Keratinocyte (primary cell): ENCODE data around the gene AK9. TPM values are rescaled to one million over a fixed set of nuclear protein-coding genes. Genes with fewer than 3 reads are reported as not detected.

Experiments
- DNase-seq: peaks from one replicate; pipeline ENCODE4 v3.0.0-alpha.2; 2011; ENCODE audit warnings: low read depth, missing footprints, low spot score
- FAIRE-seq: peaks from 2 replicates; lab custom pipeline; 2011; peaks lifted over from hg19 to GRCh38; lab: Jason Lieb, UNC
- H2AFZ ChIP-seq: 2 replicates; pipeline ENCODE4 v1.6.0; 2012; ENCODE audit warnings: low read length, control low read depth, inconsistent platforms; ENCODE audit not compliant: control insufficient read depth
- H3K27ac ChIP-seq: 2 replicates; pipeline ENCODE4 v1.5.1; 2011; ENCODE audit warnings: low read length; ENCODE audit not compliant: control insufficient read depth, insufficient read depth
- H3K27me3 ChIP-seq: 3 replicates; pipeline ENCODE4 v1.6.0; 2011; ENCODE audit warnings: low read length; ENCODE audit not compliant: control insufficient read depth, insufficient read depth; ENCODE audit errors: extremely low read depth
- H3K36me3 ChIP-seq, 2 experiments: 2 replicates in 1 of 2; 3 replicates in 1 of 2; pipeline ENCODE4 v1.5.1; 2011; ENCODE audit warnings: low read length in 2 of 2, mild to moderate bottlenecking in 1 of 2; ENCODE audit not compliant: control insufficient read depth in 2 of 2, insufficient read depth in 2 of 2; ENCODE audit errors: extremely low read depth in 1 of 2
- H3K4me1 ChIP-seq: 3 replicates; pipeline ENCODE4 v1.5.1; 2011; ENCODE audit warnings: low read length; ENCODE audit not compliant: control insufficient read depth, insufficient read depth; ENCODE audit errors: extremely low read depth
- H3K4me2 ChIP-seq: 3 replicates; pipeline ENCODE4 v1.6.0; 2011; ENCODE audit warnings: low read depth, low read length; ENCODE audit not compliant: control insufficient read depth, insufficient read depth; ENCODE audit errors: extremely low read depth
- H3K4me3 ChIP-seq, 3 experiments: fragments of 200-600 bp in 1 of 3; sonication (generic) in 1 of 3; 2 replicates in 2 of 3; 3 replicates in 1 of 3; pipeline ENCODE4 v1.5.1; 2011 to 2016; ENCODE audit warnings: low read length in 3 of 3, mild to moderate bottlenecking in 3 of 3, control low read depth in 2 of 3, inconsistent platforms in 1 of 3, low read depth in 1 of 3, mixed read lengths in 1 of 3, mixed run types in 1 of 3, moderate library complexity in 1 of 3; ENCODE audit not compliant: control insufficient read depth in 2 of 3, insufficient read depth in 2 of 3; ENCODE audit errors: extremely low read depth in 1 of 3
- H3K79me2 ChIP-seq: 2 replicates; pipeline ENCODE4 v1.6.0; 2012; ENCODE audit warnings: low read length; ENCODE audit not compliant: control insufficient read depth, insufficient read depth
- H3K9ac ChIP-seq: 3 replicates; pipeline ENCODE4 v1.6.0; 2011; ENCODE audit warnings: low read length; ENCODE audit not compliant: control insufficient read depth, insufficient read depth; ENCODE audit errors: extremely low read depth
- H3K9me1 ChIP-seq: 3 replicates; pipeline ENCODE4 v1.6.0; 2011; ENCODE audit warnings: low read length; ENCODE audit not compliant: control insufficient read depth, insufficient read depth; ENCODE audit errors: extremely low read depth
- H3K9me3 ChIP-seq: 2 replicates; pipeline ENCODE4 v1.5.1; 2012; ENCODE audit warnings: low read depth, low read length; ENCODE audit not compliant: control insufficient read depth
- H4K20me1 ChIP-seq: 3 replicates; pipeline ENCODE4 v1.6.0; 2011; ENCODE audit warnings: low read length; ENCODE audit not compliant: control insufficient read depth, insufficient read depth; ENCODE audit errors: extremely low read depth
- CTCF ChIP-seq, 3 experiments: IDR thresholded peaks in 1 of 3; conservative IDR thresholded peaks in 1 of 3; optimal IDR thresholded peaks in 1 of 3; 2 replicates in 2 of 3; 3 replicates in 1 of 3; pipeline versions ENCODE3 to v1.5.1; 2011; ENCODE audit warnings: low read length in 3 of 3, mild to moderate bottlenecking in 3 of 3, moderate library complexity in 2 of 3, control low read depth in 1 of 3, inconsistent platforms in 1 of 3; ENCODE audit not compliant: insufficient read depth in 2 of 3; ENCODE audit errors: extremely low read depth in 1 of 3
- EZH2 ChIP-seq: IDR thresholded peaks from one replicate; pipeline ENCODE4 v1.6.1; 2012; ENCODE audit warnings: inconsistent platforms, mild to moderate bottlenecking, low read length, moderate library complexity
- dilution Hi-C: fragments of 300-500 bp; cut with MboI; formaldehyde crosslinking; loops from one replicate; pipeline ENCODE4 v1.7.0; 2020; ENCODE audit warnings: low sequenced_read_pairs; ENCODE audit not compliant: extremely low pct_ligation_motif_present
- polyA plus RNA-seq, 5 experiments: library from polyadenylated mRNA; depleted of rRNA in 3 of 5; stranded (reverse) in 3 of 5; stranded (forward) in 1 of 5; unstranded in 1 of 5; fragments of >200 nt; gene quantifications; 1 replicate in 1 of 5; 2 replicates in 3 of 5; 3 replicates in 1 of 5; pipeline versions ENCODE4 v1.2.1 to v1.2.3, GENCODE V29; 2011 to 2012; ENCODE audit warnings: missing spikeins in 2 of 5, low read depth in 1 of 5, low replicate concordance in 1 of 5

AK9 gene
- polyA plus RNA-seq, 1 donor (not counting 4 experiments of a cell fraction or from before 2014, with no cell fraction given): 1.8 TPM

DNA sequence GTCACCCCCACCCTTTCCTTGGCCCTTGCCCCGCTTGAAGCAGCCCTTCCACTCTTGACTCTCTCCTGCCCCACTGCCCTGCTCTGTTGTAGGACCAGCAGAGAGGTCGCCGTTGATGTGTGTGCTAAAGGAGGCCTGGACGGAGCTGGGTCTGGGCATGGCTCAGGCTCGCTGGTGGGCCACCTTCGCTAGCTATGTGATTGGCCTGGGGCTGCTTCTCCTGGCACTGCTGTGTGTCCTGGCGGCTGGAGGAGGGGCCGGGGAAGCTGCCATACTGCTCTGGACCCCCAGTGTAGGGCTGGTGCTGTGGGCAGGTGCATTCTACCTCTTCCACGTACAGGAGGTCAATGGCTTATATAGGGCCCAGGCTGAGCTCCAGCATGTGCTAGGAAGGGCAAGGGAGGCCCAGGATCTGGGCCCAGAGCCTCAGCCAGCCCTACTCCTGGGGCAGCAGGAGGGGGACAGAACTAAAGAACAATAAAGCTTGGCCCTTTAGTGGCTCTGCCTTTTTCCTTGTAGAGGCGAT is 247.5 kb downstream of the AK9 start:
- Histone ChIP-seq H3K9ac (no peak overlapping the region), H3K9me1 (peaks cover 2% of the 10 kb centered on the region), H3K4me2 (no peak overlapping the region), H3K4me1 (peaks cover 17% of the 10 kb centered on the region), H3K27ac (no peak overlapping the region), H3K79me2 (peaks cover 2% of the 10 kb centered on the region), H3K4me3 (no peak overlapping the region), H4K20me1 (no peaks in the 10 kb centered on the region), H3K36me3 (peaks cover 27 to 46% of the 10 kb centered on the region in 2 experiments), H2AFZ (no peak overlapping the region), H3K27me3 (no peaks in the 10 kb centered on the region), H3K9me3 (no peaks in the 10 kb centered on the region)
- no peak for FAIRE-seq
- TF ChIP-seq CTCF (optimal IDR thresholded peaks at IDR 0.05 in 1 of 3, IDR thresholded peaks at IDR 0.05 in 1 of 3, conservative IDR thresholded peaks at IDR 0.05 in 1 of 3; ENCODE audit: extremely low read depth in 1 of 3, insufficient read depth in 2 of 3, low read length in 3 of 3): no peak
- TF ChIP-seq EZH2: no peak
- dilution Hi-C loops: no loop called here
- DNase-seq: no peak

Other genes with a start within 250 kb of the AK9 start
- 25.6 to 37.6 TPM (median 29.8 TPM) in 3 replicates for gene MICAL1, start 235.4 kb downstream of the AK9 start, polyA plus RNA-seq
- 3.0 to 5.1 TPM (median 4.6 TPM) in 3 replicates for gene ZBTB24, start 208.0 kb downstream of the AK9 start, polyA plus RNA-seq
- 8.6 to 12.8 TPM (median 12.6 TPM) in 3 replicates for gene FIG4, start 94 bp upstream of the AK9 start, polyA plus RNA-seq